G401 (cell line): ENCODE data around the gene KIF26A. TPM values are rescaled to one million over a fixed set of nuclear protein-coding genes. Genes with fewer than 3 reads are reported as not detected.

Experiments used
- DNase-seq: peaks from one replicate; pipeline ENCODE4 v3.0.0-alpha.2; 2015; ENCODE audit warnings: low spot score
- in situ Hi-C: cut with HindIII; loops from 2 replicates; pipeline ENCODE4 v1.10.0; 2016; ENCODE audit warnings: low sequenced_read_pairs, mixed read lengths
- total RNA-seq: library from RNA; depleted of rRNA; stranded (reverse); fragments of >200 nt; shearing (Covaris generic); gene quantifications from 2 replicates; pipeline ENCODE4 v1.2.3, GENCODE V29; 2014

KIF26A gene
- total RNA-seq, 1 experiment from 2014 or later: 19.8 TPM

DNA sequence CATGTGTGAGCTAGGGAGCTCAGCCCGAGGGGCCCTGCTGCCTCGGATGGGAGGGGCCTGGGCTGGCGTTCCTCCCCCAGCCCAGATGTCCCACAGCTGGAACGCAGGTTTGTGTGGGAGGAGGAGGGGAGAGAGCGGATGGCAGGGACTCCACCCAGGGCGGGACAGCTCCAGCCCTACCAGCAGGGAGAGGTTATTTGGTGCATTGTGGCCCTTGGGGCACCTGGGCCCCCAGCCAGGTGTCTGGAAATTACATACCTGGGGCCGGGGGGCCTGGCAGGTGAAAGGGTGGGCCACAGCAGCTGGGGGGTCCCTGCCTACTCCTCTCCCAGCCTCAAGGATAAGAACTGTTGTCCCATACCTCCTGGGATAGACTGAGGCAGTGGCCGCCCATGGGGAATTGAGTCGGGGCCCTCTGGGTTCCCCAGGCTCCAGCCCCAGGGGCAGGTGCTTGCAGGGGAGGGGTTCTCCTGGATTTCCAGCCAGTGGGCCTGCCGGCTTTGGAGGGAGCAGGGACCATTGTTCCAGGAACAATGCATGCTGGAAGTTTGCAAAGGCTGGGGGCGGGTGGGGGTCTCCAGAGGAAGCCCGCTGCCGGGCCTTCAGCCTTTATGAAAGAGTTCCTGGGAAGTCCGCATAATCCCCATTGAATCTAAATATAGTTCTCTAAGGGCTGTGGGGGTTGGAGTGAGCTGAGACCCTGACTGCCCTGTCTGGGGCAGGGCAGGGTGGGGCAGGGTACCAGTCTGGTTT, 1.2 kb downstream of the KIF26A start:
- in situ Hi-C loops: no loop called here
- no peak for DNase-seq

- in situ Hi-C loops: no loop called here
- no peak for DNase-seq
Measured at GRCh38 chr14:104140213-104140462, 1.8 kb downstream of the KIF26A start.

DNA sequence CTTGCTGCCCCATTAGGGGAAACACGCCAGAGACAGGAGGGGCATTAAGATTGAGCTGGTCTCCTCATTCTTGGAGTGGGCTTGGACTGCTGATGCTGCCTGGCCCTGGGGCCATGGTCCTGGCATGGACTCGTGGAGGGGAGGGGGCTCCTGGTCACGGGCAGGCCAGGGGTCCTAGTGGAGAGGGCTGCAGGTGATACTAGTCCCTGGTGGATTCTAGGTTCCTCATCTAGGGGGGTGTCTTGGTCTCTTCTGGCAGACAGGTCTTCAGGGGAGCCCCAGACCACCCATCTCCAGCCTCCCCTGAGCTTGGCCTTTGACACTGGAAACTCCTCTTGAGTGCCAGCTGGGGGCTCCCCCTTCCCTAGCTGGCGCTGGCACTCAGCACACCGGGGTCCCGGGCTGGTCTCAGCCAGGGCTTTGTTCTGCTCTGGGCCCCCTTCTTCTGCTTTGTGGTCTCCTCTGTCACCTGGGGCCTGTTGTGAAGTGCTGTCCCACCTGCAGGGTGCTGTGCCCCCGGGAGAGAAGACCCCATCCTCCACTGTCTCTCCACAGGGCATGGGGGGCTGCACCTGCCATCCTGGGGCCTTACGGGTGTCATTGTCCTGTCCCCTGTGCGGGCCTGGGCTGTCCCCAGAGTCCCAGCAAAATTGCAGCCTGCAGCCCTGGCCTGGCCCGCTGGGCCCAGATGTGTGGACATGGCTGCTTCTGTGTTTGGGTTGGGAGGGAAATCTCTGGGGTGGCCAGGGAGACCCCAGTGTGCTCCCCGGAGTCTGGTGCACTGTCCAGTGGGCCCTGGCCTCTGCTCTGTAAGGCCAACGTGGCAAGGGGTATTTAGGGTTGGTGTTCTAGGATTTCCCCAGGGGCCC, 2.3 kb downstream of the KIF26A start:
- in situ Hi-C loops: no loop called here
- no peak for DNase-seq

DNA sequence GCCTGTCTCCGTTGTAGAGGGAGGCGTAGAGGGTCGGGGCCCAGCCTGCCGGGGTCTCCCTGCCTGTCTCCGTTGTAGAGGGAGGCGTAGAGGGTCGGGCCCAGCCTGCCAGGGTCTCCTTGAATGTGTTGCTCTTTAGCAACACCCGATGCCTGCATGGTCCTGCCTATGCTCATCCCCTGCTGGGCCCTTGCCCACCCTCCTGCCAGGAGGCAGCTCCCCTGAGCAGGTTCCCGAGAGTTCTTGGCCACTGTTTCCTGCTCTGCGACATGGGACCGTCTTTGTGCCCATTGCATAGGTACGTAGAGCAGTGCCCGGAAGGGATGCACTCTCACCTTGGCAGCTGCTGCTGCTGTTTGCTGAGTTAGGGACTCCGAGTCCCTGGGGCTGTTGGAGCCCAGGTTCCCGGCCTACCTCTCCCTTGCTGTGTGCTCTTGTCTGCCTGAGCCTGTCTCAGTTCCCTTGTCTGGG, 3.3 kb downstream of the KIF26A start:
- no peak for DNase-seq
- in situ Hi-C loops: no loop called here

- in situ Hi-C loops: no loop called here
- DNase-seq: no peak
Measured at GRCh38 chr14:104142136-104142945, 4.0 kb downstream of the KIF26A start.

DNA sequence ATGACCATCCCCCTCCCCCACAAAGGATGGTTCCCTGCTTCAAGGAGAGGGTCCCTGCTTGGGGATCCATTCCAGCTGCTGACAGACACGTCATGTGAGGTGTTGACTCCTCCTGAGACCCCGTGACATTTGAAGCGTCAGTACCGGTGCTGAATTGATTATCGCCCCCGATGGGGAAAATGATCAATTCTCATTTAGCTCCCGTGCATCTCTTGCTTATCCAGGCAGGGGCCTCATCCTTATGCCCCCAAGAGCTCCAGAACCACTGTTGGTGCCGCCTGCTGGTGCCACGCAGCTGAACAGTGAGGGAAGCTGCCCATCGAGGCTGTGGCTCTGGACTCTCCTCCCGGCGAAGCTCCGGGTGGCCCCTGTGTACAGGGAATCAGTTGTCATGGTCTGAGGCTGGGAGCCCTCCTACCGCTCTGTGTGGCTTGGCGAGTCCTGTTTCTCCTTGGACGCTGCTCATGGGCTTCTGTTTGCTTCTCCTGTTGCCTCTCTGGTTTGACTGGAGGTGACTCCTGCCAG, 4.6 kb downstream of the KIF26A start:
- in situ Hi-C loops: no loop called here
- no peak for DNase-seq

GRCh38 chr14:104143521-104144452, 5.4 kb downstream of the KIF26A start:
- in situ Hi-C loops: no loop called here
- DNase-seq: no peak

- DNase-seq: no peak
- in situ Hi-C loops: no loop called here
Measured at GRCh38 chr14:104144453-104144790, 6.0 kb downstream of the KIF26A start.

GRCh38 chr14:104144911-104145825, 6.8 kb downstream of the KIF26A start:
- in situ Hi-C loops: no loop called here
- DNase-seq: no peak

DNA sequence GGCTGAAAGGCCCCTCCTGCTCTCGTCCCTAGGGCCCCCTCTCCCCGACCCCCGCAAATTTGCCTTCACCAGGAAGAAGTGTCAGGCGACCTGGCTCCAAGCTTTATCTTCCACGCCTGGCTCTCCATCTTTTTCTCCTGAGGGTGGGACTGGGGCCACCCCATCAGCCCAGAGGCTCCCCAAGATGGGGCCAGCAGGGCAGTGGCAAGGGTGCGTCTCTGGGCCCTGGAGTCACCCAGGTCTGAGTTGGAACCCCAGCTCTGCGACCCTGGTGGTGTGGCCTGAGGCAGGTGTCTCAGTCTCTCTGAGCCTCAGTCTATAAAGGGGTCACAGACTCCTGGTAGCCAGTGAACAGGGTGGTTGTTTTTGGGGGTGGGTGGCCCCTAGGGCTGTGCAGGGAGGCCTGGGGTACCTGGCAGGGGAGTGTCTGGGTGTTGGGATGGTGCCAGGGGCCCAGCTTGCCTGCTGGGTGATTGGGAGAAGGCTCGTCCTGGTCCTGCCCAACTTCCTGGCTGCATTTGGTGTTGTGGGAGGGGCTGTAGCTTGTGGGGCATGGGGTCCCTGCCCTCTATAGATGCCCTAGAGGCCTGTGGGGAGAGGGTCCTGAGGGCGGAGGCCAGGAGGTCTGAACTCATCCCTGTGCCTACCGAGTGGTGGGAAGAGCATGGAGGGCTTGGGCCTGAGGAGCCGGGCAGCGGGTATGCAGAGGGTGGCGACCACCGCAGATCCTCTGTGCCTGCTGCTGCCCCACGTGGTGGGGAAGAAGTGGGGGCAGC, 7.6 kb downstream of the KIF26A start:
- in situ Hi-C loops: no loop called here
- DNase-seq: no peak

DNA sequence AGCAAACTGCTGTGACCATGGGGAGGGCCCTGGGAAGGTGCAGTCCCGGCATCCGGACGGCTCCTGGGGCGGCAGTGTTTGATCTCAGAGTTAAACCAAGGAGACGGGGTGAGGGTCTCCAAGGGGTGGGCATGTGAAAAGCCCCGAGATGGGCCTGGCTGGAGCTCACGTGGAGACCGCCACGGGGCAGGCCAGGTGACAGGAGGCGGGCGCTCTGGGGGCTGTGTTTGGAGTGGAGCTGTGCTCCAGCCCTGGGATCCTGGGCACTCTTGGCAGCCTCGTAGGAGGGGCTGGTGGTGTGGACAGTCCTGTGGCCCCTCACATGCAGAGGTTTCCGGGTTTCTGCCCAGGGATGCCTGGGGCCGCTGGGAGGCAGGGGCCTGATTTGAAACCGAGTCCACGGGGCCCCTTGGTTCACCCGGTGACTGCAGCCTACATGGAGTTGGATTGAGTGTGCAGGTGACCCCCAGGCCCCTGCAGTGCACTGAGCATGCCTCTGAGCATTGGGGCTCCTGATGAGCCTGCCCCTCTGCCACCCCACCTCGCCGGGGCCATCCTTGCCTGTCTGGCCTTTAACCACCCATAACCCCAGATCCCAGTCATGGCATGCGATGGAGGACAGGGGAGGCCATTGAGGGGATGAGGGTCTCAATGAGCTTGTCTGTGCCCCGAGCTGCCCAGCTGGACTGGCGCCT, 8.4 kb downstream of the KIF26A start:
- in situ Hi-C loops: no loop called here
- no peak for DNase-seq

- no peak for DNase-seq
- in situ Hi-C loops: no loop called here
Measured at GRCh38 chr14:104147346-104148125, 9.1 kb downstream of the KIF26A start.

DNA sequence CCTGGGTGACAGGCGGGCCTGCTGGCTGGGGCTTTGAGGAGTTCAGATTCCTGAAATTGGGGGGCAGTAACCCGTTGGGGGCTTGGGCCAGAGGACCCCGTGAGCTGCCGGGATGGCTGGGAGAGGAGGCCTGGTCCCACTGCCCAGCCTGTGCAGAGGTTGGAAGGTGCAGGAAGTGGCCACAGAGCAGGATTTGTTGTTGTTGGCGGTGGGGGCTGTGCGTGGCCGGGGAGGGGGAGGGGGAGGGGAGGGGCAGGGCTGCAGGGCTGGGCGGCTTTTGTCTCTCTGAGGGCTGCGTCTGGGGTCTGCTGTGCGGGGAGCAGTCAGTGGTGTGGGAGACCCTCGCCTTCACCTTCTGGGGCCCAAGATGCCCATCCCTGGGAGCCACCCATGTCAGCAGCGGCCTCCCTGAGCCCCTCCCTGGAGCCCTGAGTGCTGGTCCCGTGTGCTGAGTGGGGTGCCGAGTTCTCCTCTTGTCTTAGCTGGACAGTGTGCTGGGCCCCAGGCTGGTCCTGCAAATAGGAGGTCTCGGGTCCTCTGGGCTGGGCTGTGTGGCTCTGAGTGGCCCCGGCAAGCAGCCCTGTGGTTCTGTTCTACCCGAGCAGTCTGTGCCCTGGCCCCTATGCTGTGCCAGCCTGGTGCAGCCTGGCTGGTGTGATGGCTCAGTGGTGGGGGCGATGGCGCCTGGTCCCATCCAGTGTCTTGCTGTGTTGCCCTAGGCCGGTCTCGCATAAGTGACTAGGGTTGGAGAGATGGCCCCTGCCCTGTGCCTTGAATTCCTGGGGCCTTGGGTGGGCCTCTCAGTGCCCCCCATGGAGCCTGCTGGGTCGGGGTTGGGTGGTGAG, 10.3 kb downstream of the KIF26A start:
- in situ Hi-C loops: no loop called here
- DNase-seq: no peak

DNA sequence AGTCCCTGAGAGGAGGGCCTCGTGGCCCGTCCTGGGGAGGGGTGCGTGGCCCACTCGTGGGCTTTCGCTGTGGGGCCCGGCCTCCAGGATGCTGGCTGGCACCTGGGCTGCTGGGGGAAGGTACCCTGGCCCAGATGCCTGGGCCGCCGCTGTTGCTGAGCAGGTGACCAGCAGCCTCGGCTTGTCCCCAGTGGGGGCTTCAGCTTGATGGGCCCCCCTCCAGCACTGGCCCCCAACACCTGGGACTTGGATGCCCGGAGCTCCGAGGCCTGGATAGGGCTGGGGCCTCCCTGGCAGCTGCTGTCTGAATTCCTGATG, 10.8 kb downstream of the KIF26A start:
- DNase-seq: no peak
- in situ Hi-C loops: no loop called here

DNA sequence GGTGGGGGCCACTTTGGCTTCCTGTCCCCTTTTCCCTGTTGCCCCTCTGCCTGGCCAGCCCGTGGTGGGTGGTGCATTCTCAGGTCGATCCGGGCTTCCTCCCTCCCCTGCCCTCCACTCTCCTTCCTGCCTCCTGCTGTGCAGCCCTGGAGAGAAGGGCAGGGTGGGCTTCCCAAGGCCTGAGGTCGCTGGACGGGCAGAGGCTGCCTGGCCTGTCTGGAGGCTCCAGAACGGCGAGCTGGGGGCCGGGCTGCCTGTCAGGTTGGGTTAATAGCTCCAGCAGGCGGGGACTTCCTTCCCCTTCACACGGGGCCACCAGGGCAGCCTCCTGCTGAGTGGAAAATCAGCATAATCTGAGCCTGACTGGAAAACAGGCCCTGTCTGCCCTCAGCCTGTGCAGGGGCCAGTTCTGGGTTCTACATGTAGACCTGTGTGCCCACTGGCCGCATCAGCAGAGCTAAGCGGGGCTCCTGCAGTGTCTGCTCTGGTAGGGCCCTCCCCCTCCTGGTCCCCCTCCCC, 11.3 kb downstream of the KIF26A start:
- no peak for DNase-seq
- in situ Hi-C loops: no loop called here
